ENCODE results near the gene PRAC2.

DNA sequence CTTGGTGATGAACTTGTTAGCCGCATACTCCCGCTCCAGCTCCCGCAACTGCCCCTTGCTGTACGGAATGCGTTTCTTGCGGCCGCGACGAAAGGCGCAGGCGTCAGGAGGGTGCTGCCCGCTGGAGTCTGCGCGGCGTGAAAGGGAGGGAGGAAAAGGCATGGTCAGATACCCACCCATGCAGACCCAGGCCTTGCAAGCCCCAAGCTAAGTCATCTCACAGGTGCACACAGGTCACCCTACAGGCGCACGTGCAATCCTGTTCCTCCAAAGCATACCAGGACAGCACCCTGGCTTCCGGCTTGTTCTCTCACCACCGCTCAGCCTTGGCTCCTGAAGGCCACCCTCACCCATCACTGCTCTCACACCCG, 3.9 kb downstream of the PRAC2 start:
- no peak for TF ChIP-seq EZH2 (IDR thresholded peaks at IDR 0.05; ENCODE audit: low read length)
- TF ChIP-seq, protein P1, sequence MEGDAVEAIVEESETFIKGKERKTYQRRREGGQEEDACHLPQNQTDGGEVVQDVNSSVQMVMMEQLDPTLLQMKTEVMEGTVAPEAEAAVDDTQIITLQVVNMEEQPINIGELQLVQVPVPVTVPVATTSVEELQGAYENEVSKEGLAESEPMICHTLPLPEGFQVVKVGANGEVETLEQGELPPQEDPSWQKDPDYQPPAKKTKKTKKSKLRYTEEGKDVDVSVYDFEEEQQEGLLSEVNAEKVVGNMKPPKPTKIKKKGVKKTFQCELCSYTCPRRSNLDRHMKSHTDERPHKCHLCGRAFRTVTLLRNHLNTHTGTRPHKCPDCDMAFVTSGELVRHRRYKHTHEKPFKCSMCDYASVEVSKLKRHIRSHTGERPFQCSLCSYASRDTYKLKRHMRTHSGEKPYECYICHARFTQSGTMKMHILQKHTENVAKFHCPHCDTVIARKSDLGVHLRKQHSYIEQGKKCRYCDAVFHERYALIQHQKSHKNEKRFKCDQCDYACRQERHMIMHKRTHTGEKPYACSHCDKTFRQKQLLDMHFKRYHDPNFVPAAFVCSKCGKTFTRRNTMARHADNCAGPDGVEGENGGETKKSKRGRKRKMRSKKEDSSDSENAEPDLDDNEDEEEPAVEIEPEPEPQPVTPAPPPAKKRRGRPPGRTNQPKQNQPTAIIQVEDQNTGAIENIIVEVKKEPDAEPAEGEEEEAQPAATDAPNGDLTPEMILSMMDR (optimal IDR thresholded peaks at IDR 0.05 in 1 of 3, IDR thresholded peaks at IDR 0.05 in 1 of 3, conservative IDR thresholded peaks at IDR 0.05 in 1 of 3; ENCODE audit: extremely low read depth in 1 of 3, insufficient read depth in 2 of 3, low read length in 3 of 3): no peak

All from keratinocyte (primary cell).